HL-60 (cell line): ENCODE measurements around the gene DCHS2.

ENCODE experiments used
- DNase-seq, 2 experiments: peaks; one replicate each; pipeline ENCODE4 v3.0.0-alpha.2; 2010 to 2020; ENCODE audit warnings: low read depth in 1 of 2, low spot score in 1 of 2
- H3K27ac ChIP-seq: fragments of 250-450 bp; sonication (Bioruptor Pico); replicated peaks from 2 replicates; pipeline ENCODE4 v1.5.1; 2020; ENCODE audit warnings: mild to moderate bottlenecking, moderate library complexity
- H3K27me3 ChIP-seq: fragments of 250-450 bp; sonication (Bioruptor Pico); 2 replicates; pipeline ENCODE4 v1.5.1; 2021; ENCODE audit warnings: mild to moderate bottlenecking, moderate library complexity; ENCODE audit not compliant: insufficient read depth, poor library complexity, severe bottlenecking
- H3K4me3 ChIP-seq: replicated peaks from 2 replicates; pipeline ENCODE4 v1.5.1; 2011; ENCODE audit warnings: mild to moderate bottlenecking, control low read depth, low read length; ENCODE audit not compliant: insufficient read depth
- CTCF ChIP-seq: IDR thresholded peaks from one replicate; pipeline ENCODE4 v1.5.1; 2011; ENCODE audit warnings: low read length, control low read depth, inconsistent platforms; ENCODE audit not compliant: insufficient read depth
- GABPA ChIP-seq: IDR thresholded peaks from 2 replicates; pipeline ENCODE4 v1.6.1; 2012; ENCODE audit warnings: low read depth
- POLR2AphosphoS5 ChIP-seq: IDR thresholded peaks from 2 replicates; pipeline ENCODE4 v1.6.1; 2012; ENCODE audit warnings: low read depth
- REST ChIP-seq: IDR thresholded peaks from 2 replicates; pipeline ENCODE4 v1.6.1; 2012; ENCODE audit warnings: low read depth; ENCODE audit not compliant: insufficient replicate concordance
- SPI1 ChIP-seq: IDR thresholded peaks from 2 replicates; pipeline ENCODE4 v1.6.1; 2012; ENCODE audit warnings: low read depth, mild to moderate bottlenecking, borderline replicate concordance

Gene DCHS2

GRCh38 chr4:154506253-154506652 is 14.7 kb upstream of the DCHS2 start:
- Histone ChIP-seq H3K4me3 (no peak overlapping the region), H3K27ac (no peak overlapping the region), H3K27me3 (peaks cover 4% of the 10 kb centered on the region)
- TF ChIP-seq GABPA (no peak), SPI1 (no peak), POLR2AphosphoS5 (no peak), CTCF (no peak), REST (no peak)
- peak in 1 of 2 experiments; percentile 3 for DNase-seq

GRCh38 chr4:154503598-154503997 is 12.0 kb upstream of the DCHS2 start:
- no peak for DNase-seq
- Histone ChIP-seq H3K27ac (no peak overlapping the region), H3K27me3 (peaks cover 4% of the 10 kb centered on the region), H3K4me3 (no peak overlapping the region)
- TF ChIP-seq REST (no peak), GABPA (no peak), CTCF (no peak), SPI1 (no peak), POLR2AphosphoS5 (no peak)

- no peak for DNase-seq
- no peak overlapping the region for H3K4me3 ChIP-seq
- no peak overlapping the region for H3K27ac ChIP-seq
- TF ChIP-seq GABPA, result no peak
- TF ChIP-seq CTCF, result no peak
- TF ChIP-seq REST, result no peak
- TF ChIP-seq SPI1, result no peak
- TF ChIP-seq POLR2AphosphoS5, result no peak
- H3K27me3 ChIP-seq, result peaks cover 4% of the 10 kb centered on the region
Measured at GRCh38 chr4:154502111-154502510, 10.5 kb upstream of the DCHS2 start.
